Islet precursor cell (in vitro differentiated cells): ENCODE data around the gene SCAF4.

Experiments used
- DNase-seq: peaks from one replicate; pipeline ENCODE4 v3.0.0-alpha.2; 2018

Gene SCAF4

GRCh38 chr21:31735511-31735992, 3.6 kb upstream of the SCAF4 start:
- DNase-seq = no peak

GRCh38 chr21:31733551-31734149, 1.7 kb upstream of the SCAF4 start:
- no peak for DNase-seq

- DNase-seq = no peak
These were observed 956 bp upstream of the SCAF4 start for GRCh38 chr21:31732597-31733550.

GRCh38 chr21:31731056-31731856, 662 bp downstream of the SCAF4 start:
- peak; percentile 69 for DNase-seq

- peak; percentile 60 for DNase-seq
These were observed 1.2 kb downstream of the SCAF4 start for GRCh38 chr21:31730712-31731055.

GRCh38 chr21:31729622-31730343, 2.1 kb downstream of the SCAF4 start:
- no peak for DNase-seq

GRCh38 chr21:31728952-31729351, 3.0 kb downstream of the SCAF4 start:
- DNase-seq = no peak

- no peak for DNase-seq
These were observed 3.7 kb downstream of the SCAF4 start for GRCh38 chr21:31728191-31728590.

GRCh38 chr21:31727181-31727580, 4.7 kb downstream of the SCAF4 start:
- no peak for DNase-seq

GRCh38 chr21:31726407-31726806, 5.5 kb downstream of the SCAF4 start:
- DNase-seq = no peak

- no peak for DNase-seq
These were observed 6.6 kb downstream of the SCAF4 start for GRCh38 chr21:31725202-31725839.

GRCh38 chr21:31724552-31724951, 7.4 kb downstream of the SCAF4 start:
- no peak for DNase-seq

- no peak for DNase-seq
These were observed 10.5 kb downstream of the SCAF4 start for GRCh38 chr21:31721381-31721780.

- DNase-seq = no peak
These were observed 11.2 kb downstream of the SCAF4 start for GRCh38 chr21:31720739-31721138.

GRCh38 chr21:31720330-31720729, 11.6 kb downstream of the SCAF4 start:
- DNase-seq = no peak

- DNase-seq = no peak
These were observed 15.8 kb downstream of the SCAF4 start for GRCh38 chr21:31716106-31716505.

- no peak for DNase-seq
These were observed 17.1 kb downstream of the SCAF4 start for GRCh38 chr21:31714741-31715365.

GRCh38 chr21:31713973-31714740, 17.8 kb downstream of the SCAF4 start:
- DNase-seq = no peak

- no peak for DNase-seq
These were observed 18.8 kb downstream of the SCAF4 start for GRCh38 chr21:31713115-31713514.

- no peak for DNase-seq
These were observed 20.1 kb downstream of the SCAF4 start for GRCh38 chr21:31711745-31712285.

- no peak for DNase-seq
These were observed 20.6 kb downstream of the SCAF4 start for GRCh38 chr21:31711326-31711725.
